HepG2 (cell line): Measurements from ENCODE around the gene NANOS1. TPM values are rescaled to one million over a fixed set of nuclear protein-coding genes. Genes with fewer than 3 reads are reported as not detected.

Experiments
- REPIN1 ChIP-seq: sonication (generic); formaldehyde crosslinking; IDR thresholded peaks from 2 replicates; pipeline ENCODE4 v1.8.0; 2022; ENCODE audit warnings: missing genetic modification reagents, low read depth, mild to moderate bottlenecking, borderline replicate concordance
- polyA plus RNA-seq, 8 experiments: library from polyadenylated mRNA; depleted of rRNA in 3 of 8; stranded (reverse) in 7 of 8; unstranded in 1 of 8; fragments of >200 nt; fragmentation: Illumina TruSeq in 4 of 8; extraction: Trizol in 4 of 8; gene quantifications; 2 replicates each; pipeline versions ENCODE4 v1.2.1 to v1.2.3, GENCODE V29; 2011 to 2016; ENCODE audit warnings: low read depth in 4 of 8, missing spikeins in 1 of 8, mixed read lengths in 1 of 8; ENCODE audit not compliant: insufficient read depth in 1 of 8
- total RNA-seq, 5 experiments: library from RNA; depleted of rRNA; stranded (reverse); fragments of >200 nt; fragmentation: Illumina TruSeq; extraction: Trizol; gene quantifications; 2 replicates each; pipeline ENCODE4 v1.2.3, GENCODE V29; 2016; ENCODE audit warnings: low read depth in 1 of 5
- TF ChIP-seq, protein P1 (sequence below), 2 experiments: fragments of 450-650 bp in 1 of 2; sonication (generic) in 1 of 2; formaldehyde crosslinking in 1 of 2; IDR thresholded peaks; 2 replicates each; pipeline versions ENCODE4 v1.6.1 to v1.8.0; 2016 to 2022; ENCODE audit warnings: antibody characterized with exemption in 1 of 2, mild to moderate bottlenecking in 1 of 2, missing genetic modification reagents in 1 of 2

Gene NANOS1
- total and polyA plus RNA-seq, 2 of the 13 experiments (the other 11 are each of a cell fraction or from before 2014, with no cell fraction given): 1.7 to 2.2 TPM

- TF ChIP-seq, protein P1, sequence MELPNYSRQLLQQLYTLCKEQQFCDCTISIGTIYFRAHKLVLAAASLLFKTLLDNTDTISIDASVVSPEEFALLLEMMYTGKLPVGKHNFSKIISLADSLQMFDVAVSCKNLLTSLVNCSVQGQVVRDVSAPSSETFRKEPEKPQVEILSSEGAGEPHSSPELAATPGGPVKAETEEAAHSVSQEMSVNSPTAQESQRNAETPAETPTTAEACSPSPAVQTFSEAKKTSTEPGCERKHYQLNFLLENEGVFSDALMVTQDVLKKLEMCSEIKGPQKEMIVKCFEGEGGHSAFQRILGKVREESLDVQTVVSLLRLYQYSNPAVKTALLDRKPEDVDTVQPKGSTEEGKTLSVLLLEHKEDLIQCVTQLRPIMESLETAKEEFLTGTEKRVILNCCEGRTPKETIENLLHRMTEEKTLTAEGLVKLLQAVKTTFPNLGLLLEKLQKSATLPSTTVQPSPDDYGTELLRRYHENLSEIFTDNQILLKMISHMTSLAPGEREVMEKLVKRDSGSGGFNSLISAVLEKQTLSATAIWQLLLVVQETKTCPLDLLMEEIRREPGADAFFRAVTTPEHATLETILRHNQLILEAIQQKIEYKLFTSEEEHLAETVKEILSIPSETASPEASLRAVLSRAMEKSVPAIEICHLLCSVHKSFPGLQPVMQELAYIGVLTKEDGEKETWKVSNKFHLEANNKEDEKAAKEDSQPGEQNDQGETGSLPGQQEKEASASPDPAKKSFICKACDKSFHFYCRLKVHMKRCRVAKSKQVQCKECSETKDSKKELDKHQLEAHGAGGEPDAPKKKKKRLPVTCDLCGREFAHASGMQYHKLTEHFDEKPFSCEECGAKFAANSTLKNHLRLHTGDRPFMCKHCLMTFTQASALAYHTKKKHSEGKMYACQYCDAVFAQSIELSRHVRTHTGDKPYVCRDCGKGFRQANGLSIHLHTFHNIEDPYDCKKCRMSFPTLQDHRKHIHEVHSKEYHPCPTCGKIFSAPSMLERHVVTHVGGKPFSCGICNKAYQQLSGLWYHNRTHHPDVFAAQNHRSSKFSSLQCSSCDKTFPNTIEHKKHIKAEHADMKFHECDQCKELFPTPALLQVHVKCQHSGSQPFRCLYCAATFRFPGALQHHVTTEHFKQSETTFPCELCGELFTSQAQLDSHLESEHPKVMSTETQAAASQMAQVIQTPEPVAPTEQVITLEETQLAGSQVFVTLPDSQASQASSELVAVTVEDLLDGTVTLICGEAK (IDR thresholded peaks at IDR 0.05): no peak
- TF ChIP-seq, protein P1 (CRISPR knock-in tag; IDR thresholded peaks at IDR 0.05): no peak
- no peak for TF ChIP-seq REPIN1
Observed at GRCh38 chr10:119003572-119004289, 25.8 kb upstream of the NANOS1 start (continued).
